ENCODE results near the gene TEX38. TPM values are rescaled to one million over a fixed set of nuclear protein-coding genes. Genes with fewer than 3 reads are reported as not detected.

TEX38 gene
- total and polyA plus RNA-seq, 2 experiments from 2014 or later: not detected

DNA sequence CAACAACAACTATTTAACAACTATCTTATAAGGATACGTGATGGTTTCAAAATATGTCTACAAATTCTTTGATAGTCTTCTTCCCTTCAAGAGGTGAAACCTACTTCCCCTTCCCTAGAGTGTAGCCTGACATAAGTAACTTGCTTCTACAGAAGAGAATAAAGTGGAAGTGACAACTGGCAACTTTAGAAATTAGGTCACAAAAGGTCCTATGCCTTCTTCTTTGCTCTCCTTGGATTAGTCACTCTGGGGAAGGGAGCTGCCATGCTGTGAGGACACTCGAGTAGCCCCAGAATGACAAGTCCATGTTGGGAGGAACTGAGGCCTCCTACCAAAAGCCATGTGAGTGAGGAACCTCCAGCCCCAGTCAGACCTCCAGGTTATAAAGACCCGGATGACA, 28.0 kb downstream of the TEX38 start:
- no peak overlapping the region for H3K27ac ChIP-seq (ENCODE audit: low read depth)
- TF ChIP-seq EZH2 (IDR thresholded peaks at IDR 0.05; ENCODE audit: low read depth, unreplicated experiment) (no peak), EZH2phosphoT487 (IDR thresholded peaks at IDR 0.05; ENCODE audit: unreplicated experiment) (no peak), STAT1 (IDR thresholded peaks at IDR 0.05; ENCODE audit: unreplicated experiment) (no peak), NANOG (IDR thresholded peaks at IDR 0.05; ENCODE audit: borderline replicate concordance) (no peak), CREB1 (CRISPR knock-in tag; IDR thresholded peaks at IDR 0.05; ENCODE audit: low read depth) (no peak), POLR2AphosphoS5 (IDR thresholded peaks at IDR 0.05; ENCODE audit: low read depth) (no peak), JUNB (IDR thresholded peaks at IDR 0.05; ENCODE audit: unreplicated experiment) (no peak), ZNF331 (CRISPR knock-in tag; IDR thresholded peaks at IDR 0.05; ENCODE audit: low read depth) (no peak), ZNF114 (CRISPR knock-in tag; IDR thresholded peaks at IDR 0.05) (no peak)
- TF ChIP-seq, protein P1, sequence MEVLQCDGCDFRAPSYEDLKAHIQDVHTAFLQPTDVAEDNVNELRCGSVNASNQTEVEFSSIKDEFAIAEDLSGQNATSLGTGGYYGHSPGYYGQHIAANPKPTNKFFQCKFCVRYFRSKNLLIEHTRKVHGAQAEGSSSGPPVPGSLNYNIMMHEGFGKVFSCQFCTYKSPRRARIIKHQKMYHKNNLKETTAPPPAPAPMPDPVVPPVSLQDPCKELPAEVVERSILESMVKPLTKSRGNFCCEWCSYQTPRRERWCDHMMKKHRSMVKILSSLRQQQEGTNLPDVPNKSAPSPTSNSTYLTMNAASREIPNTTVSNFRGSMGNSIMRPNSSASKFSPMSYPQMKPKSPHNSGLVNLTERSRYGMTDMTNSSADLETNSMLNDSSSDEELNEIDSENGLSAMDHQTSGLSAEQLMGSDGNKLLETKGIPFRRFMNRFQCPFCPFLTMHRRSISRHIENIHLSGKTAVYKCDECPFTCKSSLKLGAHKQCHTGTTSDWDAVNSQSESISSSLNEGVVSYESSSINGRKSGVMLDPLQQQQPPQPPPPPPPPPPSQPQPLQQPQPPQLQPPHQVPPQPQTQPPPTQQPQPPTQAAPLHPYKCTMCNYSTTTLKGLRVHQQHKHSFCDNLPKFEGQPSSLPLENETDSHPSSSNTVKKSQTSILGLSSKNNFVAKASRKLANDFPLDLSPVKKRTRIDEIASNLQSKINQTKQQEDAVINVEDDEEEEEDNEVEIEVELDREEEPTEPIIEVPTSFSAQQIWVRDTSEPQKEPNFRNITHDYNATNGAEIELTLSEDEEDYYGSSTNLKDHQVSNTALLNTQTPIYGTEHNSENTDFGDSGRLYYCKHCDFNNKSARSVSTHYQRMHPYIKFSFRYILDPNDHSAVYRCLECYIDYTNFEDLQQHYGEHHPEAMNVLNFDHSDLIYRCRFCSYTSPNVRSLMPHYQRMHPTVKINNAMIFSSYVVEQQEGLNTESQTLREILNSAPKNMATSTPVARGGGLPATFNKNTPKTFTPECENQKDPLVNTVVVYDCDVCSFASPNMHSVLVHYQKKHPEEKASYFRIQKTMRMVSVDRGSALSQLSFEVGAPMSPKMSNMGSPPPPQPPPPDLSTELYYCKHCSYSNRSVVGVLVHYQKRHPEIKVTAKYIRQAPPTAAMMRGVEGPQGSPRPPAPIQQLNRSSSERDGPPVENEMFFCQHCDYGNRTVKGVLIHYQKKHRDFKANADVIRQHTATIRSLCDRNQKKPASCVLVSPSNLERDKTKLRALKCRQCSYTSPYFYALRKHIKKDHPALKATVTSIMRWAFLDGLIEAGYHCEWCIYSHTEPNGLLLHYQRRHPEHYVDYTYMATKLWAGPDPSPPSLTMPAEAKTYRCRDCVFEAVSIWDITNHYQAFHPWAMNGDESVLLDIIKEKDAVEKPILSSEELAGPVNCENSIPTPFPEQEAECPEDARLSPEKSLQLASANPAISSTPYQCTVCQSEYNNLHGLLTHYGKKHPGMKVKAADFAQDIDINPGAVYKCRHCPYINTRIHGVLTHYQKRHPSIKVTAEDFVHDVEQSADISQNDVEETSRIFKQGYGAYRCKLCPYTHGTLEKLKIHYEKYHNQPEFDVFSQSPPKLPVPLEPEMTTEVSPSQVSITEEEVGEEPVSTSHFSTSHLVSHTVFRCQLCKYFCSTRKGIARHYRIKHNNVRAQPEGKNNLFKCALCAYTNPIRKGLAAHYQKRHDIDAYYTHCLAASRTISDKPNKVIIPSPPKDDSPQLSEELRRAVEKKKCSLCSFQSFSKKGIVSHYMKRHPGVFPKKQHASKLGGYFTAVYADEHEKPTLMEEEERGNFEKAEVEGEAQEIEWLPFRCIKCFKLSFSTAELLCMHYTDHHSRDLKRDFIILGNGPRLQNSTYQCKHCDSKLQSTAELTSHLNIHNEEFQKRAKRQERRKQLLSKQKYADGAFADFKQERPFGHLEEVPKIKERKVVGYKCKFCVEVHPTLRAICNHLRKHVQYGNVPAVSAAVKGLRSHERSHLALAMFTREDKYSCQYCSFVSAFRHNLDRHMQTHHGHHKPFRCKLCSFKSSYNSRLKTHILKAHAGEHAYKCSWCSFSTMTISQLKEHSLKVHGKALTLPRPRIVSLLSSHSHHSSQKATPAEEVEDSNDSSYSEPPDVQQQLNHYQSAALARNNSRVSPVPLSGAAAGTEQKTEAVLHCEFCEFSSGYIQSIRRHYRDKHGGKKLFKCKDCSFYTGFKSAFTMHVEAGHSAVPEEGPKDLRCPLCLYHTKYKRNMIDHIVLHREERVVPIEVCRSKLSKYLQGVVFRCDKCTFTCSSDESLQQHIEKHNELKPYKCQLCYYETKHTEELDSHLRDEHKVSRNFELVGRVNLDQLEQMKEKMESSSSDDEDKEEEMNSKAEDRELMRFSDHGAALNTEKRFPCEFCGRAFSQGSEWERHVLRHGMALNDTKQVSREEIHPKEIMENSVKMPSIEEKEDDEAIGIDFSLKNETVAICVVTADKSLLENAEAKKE (CRISPR knock-in tag; IDR thresholded peaks at IDR 0.05): no peak
- TF ChIP-seq, protein P2, sequence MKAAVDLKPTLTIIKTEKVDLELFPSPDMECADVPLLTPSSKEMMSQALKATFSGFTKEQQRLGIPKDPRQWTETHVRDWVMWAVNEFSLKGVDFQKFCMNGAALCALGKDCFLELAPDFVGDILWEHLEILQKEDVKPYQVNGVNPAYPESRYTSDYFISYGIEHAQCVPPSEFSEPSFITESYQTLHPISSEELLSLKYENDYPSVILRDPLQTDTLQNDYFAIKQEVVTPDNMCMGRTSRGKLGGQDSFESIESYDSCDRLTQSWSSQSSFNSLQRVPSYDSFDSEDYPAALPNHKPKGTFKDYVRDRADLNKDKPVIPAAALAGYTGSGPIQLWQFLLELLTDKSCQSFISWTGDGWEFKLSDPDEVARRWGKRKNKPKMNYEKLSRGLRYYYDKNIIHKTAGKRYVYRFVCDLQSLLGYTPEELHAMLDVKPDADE (IDR thresholded peaks at IDR 0.05): no peak
- TF ChIP-seq, protein P3, sequence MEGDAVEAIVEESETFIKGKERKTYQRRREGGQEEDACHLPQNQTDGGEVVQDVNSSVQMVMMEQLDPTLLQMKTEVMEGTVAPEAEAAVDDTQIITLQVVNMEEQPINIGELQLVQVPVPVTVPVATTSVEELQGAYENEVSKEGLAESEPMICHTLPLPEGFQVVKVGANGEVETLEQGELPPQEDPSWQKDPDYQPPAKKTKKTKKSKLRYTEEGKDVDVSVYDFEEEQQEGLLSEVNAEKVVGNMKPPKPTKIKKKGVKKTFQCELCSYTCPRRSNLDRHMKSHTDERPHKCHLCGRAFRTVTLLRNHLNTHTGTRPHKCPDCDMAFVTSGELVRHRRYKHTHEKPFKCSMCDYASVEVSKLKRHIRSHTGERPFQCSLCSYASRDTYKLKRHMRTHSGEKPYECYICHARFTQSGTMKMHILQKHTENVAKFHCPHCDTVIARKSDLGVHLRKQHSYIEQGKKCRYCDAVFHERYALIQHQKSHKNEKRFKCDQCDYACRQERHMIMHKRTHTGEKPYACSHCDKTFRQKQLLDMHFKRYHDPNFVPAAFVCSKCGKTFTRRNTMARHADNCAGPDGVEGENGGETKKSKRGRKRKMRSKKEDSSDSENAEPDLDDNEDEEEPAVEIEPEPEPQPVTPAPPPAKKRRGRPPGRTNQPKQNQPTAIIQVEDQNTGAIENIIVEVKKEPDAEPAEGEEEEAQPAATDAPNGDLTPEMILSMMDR (conservative IDR thresholded peaks at IDR 0.05; ENCODE audit: low read depth in 2 of 2): no peak
- TF ChIP-seq, protein P4, sequence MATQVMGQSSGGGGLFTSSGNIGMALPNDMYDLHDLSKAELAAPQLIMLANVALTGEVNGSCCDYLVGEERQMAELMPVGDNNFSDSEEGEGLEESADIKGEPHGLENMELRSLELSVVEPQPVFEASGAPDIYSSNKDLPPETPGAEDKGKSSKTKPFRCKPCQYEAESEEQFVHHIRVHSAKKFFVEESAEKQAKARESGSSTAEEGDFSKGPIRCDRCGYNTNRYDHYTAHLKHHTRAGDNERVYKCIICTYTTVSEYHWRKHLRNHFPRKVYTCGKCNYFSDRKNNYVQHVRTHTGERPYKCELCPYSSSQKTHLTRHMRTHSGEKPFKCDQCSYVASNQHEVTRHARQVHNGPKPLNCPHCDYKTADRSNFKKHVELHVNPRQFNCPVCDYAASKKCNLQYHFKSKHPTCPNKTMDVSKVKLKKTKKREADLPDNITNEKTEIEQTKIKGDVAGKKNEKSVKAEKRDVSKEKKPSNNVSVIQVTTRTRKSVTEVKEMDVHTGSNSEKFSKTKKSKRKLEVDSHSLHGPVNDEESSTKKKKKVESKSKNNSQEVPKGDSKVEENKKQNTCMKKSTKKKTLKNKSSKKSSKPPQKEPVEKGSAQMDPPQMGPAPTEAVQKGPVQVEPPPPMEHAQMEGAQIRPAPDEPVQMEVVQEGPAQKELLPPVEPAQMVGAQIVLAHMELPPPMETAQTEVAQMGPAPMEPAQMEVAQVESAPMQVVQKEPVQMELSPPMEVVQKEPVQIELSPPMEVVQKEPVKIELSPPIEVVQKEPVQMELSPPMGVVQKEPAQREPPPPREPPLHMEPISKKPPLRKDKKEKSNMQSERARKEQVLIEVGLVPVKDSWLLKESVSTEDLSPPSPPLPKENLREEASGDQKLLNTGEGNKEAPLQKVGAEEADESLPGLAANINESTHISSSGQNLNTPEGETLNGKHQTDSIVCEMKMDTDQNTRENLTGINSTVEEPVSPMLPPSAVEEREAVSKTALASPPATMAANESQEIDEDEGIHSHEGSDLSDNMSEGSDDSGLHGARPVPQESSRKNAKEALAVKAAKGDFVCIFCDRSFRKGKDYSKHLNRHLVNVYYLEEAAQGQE (IDR thresholded peaks at IDR 0.05; ENCODE audit: unreplicated experiment): no peak
- H3K79me2 ChIP-seq (replicated peaks; ENCODE audit: insufficient read depth): peaks cover 11% of the 10 kb centered on the region
- Mint-ChIP-seq H3K36me3 (ENCODE audit: low read depth) (peaks cover 31% of the 10 kb centered on the region), H3K27me3 (ENCODE audit: insufficient read depth, low read depth, poor library complexity) (no peaks in the 10 kb centered on the region), H3K4me1 (no peaks in the 10 kb centered on the region), H3K4me3 (no peak overlapping the region), H3K27ac (no peak overlapping the region), H3K9me3 (no peaks in the 10 kb centered on the region)
- H3K4me2 ChIP-seq: no peak overlapping the region
- ATAC-seq: no peak
- peaks cover 25% of the 10 kb centered on the region for H3K36me3 ChIP-seq (ENCODE audit: insufficient read depth)
- H3K27me3 ChIP-seq (ENCODE audit: insufficient read depth): no peaks in the 10 kb centered on the region
- no peak overlapping the region for H2AFZ ChIP-seq
- H3K4me3 ChIP-seq: no peak overlapping the region
- H3K4me1 ChIP-seq (ENCODE audit: insufficient read depth): no peaks in the 10 kb centered on the region
- H4K20me1 ChIP-seq (replicated peaks; ENCODE audit: insufficient read depth): peaks cover 20% of the 10 kb centered on the region
- no peak for DNase-seq (ENCODE audit: low spot score)
- no peaks in the 10 kb centered on the region for H3F3A ChIP-seq (replicated peaks; ENCODE audit: low read depth)
- no peaks in the 10 kb centered on the region for H3K9me2 ChIP-seq (ENCODE audit: insufficient read depth)
